GM12891 (cell line): ENCODE data around the gene CACNB4.

Experiments
- POLR2A ChIP-seq: IDR thresholded peaks from 2 replicates; pipeline ENCODE4 v1.6.1; 2011; ENCODE audit warnings: low read depth, low read length, control low read depth
- POLR2AphosphoS5 ChIP-seq: IDR thresholded peaks from 2 replicates; pipeline ENCODE4 v1.6.1; 2011; ENCODE audit warnings: low read depth, low read length, control low read depth
- POU2F2 ChIP-seq: IDR thresholded peaks from 2 replicates; pipeline ENCODE4 v1.6.1; 2011; ENCODE audit warnings: low read depth, mild to moderate bottlenecking, control low read depth, low read length, moderate library complexity
- SPI1 ChIP-seq: IDR thresholded peaks from 2 replicates; pipeline ENCODE4 v1.6.1; 2011; ENCODE audit warnings: low read depth, low read length, control low read depth
- TAF1 ChIP-seq: IDR thresholded peaks from 2 replicates; pipeline ENCODE4 v1.6.1; 2011; ENCODE audit warnings: low read depth, low read length, control low read depth

GRCh38 chr2:151968770-151969470 is 129.9 kb downstream of the CACNB4 start:
- TF ChIP-seq TAF1, result no peak
- no peak for TF ChIP-seq POLR2A
- no peak for TF ChIP-seq POLR2AphosphoS5
- no peak for TF ChIP-seq SPI1
- TF ChIP-seq POU2F2, result no peak
